NCI-H82 treated with DMSO at 0.1 percent for 48 hours (cell line): ENCODE measurements around the gene LOXHD1.

ENCODE experiments used
- DNase-seq: peaks from one replicate; lab custom pipeline; 2025; ENCODE audit not compliant: unreplicated experiment; lab: John Stamatoyannopoulos, UW

LOXHD1 gene

DNA sequence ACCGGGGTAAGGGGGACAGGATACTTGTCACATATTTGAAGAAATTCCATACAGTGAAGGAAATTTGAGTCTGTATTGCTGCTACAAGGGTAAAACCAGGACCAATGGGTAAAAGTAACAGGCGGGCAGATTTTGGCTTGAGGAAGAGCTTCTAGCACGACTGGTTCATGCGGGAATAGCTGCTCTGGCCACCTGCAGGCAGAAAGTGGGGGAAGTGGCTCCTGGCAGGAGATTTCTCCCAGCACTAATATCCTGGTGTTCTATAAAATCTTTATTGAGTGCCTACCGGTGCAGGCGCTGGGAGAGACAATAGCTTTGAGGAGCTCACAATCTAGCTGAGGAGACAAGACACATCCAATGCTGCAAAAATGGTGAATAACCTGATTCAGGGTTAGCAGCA lies 198.5 kb downstream of the LOXHD1 start:
- DNase-seq: no peak

GRCh38 chr18:46456691-46457090 lies 200.3 kb downstream of the LOXHD1 start:
- DNase-seq: no peak

DNA sequence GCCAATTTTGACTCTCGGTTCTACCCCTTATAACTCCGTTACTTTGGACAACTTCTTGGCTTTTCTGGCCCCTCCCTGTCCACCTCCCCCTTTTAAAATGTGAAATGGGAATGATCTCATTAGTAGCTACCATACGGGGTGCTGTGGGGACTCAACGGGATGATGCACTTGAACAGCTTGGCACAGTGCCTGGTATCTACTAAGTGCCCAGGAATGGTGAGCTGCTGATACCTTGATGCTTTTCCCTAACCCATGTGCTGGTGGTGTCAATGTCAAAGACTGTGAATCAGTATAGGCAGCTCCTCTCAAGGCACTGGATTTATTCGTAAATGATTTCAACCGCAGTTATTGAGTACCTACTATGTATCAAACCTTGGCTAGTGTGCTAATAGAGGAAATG lies 204.2 kb downstream of the LOXHD1 start:
- DNase-seq: no peak

GRCh38 chr18:46449499-46449898 lies 207.5 kb downstream of the LOXHD1 start:
- no peak for DNase-seq

DNA sequence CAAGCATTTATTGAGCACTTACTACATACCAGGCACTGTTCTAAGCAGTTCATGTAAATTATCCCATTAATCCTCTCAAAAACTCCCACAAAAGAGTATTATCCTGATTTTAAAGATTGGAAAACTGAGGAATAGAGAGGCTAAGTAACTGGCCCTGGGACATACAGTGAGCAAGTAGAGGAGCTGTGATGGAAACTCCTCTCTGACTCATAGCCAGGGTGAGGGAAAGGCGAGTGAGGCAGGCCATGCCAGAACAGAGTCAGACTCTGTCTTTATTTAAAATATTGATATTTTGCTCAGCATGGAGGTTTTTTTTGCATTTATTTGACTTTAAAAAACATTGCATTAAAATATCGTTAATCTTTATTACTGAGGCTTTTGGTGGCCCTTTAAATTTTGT lies 208.0 kb downstream of the LOXHD1 start:
- DNase-seq: no peak

- no peak for DNase-seq
Observed at GRCh38 chr18:46448347-46448746, 208.7 kb downstream of the LOXHD1 start.

DNA sequence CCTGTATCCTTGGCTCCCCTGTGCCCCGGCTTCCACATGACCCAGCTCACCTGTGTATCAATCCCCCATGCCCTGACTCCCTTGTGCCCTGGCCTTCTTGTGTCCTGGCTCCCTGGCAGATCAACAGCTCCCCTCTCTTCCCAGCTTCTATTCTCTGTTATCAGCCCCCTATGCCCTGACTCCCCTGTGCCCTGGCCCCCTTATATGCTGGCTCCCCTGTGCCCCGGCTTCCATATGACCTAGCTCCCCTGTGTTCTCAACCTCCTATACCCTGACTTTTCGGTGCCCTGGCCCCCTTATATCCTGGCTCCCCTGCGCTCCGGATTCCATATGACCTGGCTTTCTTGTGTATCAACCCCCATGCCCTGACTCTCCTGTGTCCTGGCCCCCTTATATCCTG lies 209.2 kb downstream of the LOXHD1 start:
- DNase-seq: no peak

DNA sequence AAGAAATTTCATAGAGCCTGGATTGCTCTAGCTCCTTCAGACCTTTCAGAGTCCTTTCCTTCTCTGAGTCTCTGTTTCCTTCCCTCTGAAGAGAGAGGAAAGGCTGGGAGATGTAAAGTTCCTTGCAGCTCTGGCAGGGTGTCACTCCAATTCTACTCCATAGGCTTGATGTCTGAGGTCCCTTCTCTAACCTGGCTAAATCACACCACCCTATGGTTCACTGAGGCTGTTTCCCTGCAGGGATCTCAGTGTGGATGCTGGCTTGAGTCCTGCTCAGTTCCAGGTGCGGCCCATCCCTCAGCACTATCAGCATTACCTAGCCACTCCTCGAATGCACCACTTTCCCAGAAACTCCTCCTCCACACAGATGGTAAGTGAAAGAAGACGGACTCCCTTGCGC lies 209.7 kb downstream of the LOXHD1 start:
- DNase-seq: no peak

DNA sequence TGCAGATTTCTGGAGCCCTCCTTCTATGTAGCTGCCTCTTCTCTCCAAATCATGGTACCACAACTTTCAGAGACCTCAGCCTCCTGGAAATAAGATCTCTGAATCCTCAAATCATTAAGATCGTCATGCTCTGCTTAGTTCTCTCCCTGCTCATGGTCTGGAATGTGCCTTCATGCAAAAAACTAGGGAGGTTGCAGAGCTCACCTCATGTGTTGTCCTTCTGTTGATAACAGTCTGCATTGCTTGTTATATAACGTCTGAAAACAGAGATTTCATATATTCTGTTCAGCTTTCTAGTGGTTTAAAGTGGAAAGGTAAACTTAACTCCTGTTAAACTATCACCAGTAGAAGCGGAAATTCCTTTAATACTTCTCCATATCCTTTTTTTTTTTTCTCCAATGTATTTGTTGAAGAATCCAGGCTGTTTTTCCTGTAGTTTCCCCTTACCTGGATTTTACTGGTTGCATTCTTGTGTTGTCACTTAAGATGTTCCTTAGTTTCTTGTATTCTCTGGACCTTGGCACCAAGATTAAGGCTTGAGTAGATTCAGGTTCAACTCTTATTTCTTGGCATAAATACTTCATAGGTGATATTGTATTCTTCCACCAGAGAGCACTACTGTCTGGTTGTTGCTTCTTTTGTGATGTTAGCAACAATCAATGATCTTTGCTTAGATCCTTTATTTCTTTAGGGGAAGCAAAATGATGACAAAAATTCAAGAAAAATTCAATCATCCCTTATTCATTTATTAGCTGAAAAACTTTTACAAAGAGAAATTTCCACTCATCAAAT lies 211.3 kb downstream of the LOXHD1 start:
- DNase-seq: no peak

GRCh38 chr18:46439037-46439436 lies 218.0 kb downstream of the LOXHD1 start:
- DNase-seq: no peak

- DNase-seq: no peak
Observed at GRCh38 chr18:46437061-46437460, 220.0 kb downstream of the LOXHD1 start.

DNA sequence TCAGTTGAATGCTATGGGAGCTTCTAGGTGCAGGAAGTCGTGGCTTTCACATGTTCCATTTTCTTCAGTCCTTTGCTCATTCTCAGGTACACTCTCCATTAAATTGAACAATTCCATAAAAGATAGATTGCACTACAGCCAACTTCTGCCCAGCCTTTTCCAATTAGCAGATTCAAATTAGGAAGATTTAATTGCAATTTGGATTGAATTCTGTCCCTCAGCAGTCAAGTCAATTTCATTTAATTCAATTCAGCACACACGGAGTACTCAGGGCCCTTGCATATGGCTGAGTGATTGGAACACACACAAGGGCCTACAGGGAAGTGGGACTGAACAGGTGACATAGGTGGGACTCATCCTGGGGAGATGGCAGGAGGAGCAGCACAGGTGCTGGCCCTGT lies 220.4 kb downstream of the LOXHD1 start:
- no peak for DNase-seq

GRCh38 chr18:46435031-46435430 lies 222.0 kb downstream of the LOXHD1 start:
- DNase-seq: no peak

DNA sequence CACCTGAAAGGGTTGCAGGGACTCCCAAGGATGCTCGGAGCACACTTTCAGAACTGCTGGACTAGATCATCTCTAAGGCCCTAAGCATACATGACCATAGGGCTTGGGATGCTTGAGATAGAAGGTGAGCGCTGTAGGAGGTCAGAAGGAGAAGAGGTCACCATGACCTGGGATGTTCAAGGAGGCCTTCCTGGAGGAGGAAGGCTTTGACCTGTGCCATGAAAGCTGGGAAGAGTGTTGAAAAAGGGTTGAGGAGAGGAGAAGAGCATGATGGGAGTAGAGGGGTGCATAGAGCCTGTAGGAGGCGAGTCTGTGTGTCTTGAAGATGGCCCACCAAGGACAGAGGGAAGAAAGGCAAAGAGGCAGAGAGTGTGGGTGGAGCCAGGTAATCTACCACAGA lies 222.4 kb downstream of the LOXHD1 start:
- no peak for DNase-seq

DNA sequence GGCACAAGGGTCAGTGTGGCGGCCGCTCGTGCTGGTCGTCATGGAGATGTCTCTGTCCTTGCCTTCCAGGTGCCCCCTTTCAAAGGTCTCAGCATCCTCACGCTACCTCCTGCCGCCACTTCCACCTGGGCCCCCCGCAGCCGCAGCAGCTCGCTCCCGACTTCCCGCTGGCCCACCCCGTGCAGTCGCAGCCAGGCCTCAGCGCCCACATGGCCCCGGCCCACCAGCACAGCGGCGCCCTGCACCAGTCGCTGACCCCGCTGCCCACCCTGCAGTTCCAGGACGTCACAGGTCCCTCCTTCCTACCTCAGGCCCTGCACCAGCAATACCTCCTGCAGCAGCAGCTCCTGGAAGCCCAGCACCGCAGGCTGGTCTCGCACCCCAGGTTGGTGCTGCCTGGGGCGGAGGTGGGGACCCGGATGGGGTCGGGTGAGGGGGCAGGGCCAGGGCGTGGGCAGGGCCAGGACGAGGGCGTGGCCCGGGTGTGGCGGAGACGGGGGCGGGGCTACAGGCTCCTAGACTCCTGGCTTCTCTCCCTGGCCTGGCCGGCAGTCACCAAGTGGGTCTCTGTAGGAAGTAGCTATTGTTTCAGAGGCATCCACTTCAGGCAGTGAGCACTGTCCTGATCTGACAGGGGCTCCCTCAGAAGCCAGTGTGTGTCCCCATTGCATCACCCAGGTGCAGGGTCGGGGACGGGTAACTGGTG lies 223.7 kb downstream of the LOXHD1 start:
- DNase-seq: no peak

DNA sequence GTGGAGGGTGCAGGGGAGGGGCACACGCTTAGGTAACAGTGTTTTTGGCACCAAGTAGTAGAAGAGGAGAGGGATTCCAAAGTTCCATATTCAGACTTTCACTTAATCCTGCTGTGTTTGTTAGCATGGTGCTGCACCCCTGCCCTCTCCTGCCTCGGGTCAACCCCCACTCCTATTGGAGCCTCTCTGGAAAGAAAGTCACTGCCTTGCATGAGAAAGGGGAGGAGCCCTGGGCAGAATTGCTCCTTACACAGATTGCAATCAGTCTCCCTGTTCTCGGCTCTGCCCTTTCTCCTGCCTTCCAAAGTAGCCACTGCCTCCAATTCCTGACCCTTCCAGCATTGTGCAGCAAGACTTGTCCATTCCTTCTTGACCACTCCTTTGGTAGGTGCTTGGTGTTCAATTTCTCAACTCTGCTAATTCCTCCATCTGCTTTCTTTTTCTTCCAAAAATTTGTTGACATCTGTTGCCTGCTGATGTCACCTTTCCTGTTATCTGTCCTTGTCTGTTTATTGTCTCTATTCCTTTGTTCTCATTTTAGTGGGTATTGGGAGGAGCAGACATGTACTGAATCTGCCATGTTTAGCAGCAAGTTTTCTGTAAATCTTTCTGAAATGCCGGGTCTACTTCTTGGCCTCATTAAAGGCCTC lies 225.4 kb downstream of the LOXHD1 start:
- DNase-seq: no peak

DNA sequence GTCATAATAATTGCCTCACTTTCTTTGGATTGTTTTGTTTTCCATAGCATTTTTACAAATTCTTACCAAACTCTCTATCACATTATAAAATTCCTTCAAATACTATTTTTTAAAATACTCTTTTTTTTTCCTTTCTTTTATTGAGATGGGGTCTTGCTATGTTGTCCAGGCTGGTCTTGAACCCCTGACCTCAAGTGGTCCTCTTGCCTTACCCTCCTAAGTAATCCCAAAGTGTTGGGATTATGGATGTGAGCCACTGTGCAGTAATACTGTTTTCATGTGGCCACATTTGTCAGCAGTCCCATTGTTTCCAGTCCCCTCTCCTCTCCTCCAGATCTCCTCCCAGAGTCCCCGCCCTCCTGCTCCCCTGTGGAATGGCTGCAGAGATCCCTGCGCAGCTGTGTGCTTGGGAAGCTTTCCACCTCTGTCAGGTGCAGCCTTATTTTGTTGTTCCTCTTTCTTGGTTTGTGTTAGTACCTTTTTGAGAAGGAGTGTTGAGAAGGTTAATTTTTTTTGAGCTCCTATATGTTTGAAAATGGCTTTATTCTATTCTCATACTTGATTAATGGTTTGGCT lies 227.3 kb downstream of the LOXHD1 start:
- no peak for DNase-seq

DNA sequence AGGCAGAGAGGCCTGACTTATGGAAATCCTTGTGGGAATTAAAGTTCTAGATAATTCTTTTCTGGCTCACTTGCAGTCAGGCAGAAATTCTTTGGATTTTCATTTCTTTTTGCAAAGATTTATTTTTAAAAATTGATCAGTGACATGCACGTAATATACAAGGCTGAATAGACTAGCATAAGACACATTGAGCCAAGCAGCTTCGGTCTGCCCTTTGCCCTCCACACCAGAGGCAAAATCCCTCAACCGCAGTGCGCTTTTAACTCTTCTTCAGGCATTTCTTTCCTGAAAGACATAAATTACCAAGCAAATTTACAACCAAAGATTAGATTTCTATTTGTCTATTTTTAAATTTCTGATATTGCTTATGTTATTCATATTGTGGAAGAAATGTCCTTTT lies 227.9 kb downstream of the LOXHD1 start:
- DNase-seq: no peak

- no peak for DNase-seq
Observed at GRCh38 chr18:46428368-46428767, 228.7 kb downstream of the LOXHD1 start.

DNA sequence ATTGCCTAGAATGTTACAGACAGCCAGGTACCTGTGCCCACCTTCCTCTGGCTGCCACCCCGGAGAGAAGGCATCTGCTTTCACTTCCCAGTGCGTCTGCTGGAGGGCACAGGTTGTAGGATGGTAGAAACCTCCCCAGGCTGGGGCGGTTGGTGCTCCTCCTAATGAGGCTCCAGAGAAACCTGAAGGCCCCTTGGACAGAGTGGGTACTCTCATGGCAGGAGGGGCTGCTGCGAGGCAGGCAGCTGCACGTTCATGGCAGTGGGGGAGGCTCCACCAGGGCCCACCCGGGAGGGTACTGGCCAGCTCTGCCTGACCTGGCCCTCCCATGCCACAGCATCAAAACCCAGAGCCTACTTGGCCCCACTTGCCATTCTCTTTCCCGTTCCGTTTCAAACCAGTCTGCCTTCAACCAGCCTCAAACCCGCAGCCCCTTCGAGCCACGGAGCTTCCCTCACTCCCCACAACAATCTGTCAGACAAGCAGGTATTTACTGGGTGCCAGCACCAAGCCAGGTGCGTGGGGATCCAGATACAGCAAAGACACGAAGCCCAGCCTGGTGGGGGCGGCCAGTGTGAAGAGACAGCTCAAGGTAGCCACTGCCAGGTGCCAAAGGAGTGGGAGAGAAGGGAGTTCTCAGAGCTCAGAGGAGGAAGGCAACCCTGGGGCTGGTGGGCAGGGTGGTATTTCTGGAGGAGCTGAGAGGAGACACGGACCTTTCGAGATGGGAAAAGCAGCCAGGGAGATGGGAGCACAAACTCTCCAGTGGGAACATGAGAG lies 229.6 kb downstream of the LOXHD1 start:
- DNase-seq: no peak
